HG03520 (cell line): Measurements from ENCODE around the gene MXD3.
A peak's percentile ranks its signal among the peaks of the same experiment; 100 is the strongest.

Experiments used
- ATAC-seq: cut with Tn5 transposase; IDR thresholded peaks from one replicate; pipeline ENCODE4 v1.9.1; 2021; ENCODE audit warnings: mild to moderate bottlenecking, moderate library complexity; ENCODE audit not compliant: unreplicated experiment

MXD3 gene

DNA sequence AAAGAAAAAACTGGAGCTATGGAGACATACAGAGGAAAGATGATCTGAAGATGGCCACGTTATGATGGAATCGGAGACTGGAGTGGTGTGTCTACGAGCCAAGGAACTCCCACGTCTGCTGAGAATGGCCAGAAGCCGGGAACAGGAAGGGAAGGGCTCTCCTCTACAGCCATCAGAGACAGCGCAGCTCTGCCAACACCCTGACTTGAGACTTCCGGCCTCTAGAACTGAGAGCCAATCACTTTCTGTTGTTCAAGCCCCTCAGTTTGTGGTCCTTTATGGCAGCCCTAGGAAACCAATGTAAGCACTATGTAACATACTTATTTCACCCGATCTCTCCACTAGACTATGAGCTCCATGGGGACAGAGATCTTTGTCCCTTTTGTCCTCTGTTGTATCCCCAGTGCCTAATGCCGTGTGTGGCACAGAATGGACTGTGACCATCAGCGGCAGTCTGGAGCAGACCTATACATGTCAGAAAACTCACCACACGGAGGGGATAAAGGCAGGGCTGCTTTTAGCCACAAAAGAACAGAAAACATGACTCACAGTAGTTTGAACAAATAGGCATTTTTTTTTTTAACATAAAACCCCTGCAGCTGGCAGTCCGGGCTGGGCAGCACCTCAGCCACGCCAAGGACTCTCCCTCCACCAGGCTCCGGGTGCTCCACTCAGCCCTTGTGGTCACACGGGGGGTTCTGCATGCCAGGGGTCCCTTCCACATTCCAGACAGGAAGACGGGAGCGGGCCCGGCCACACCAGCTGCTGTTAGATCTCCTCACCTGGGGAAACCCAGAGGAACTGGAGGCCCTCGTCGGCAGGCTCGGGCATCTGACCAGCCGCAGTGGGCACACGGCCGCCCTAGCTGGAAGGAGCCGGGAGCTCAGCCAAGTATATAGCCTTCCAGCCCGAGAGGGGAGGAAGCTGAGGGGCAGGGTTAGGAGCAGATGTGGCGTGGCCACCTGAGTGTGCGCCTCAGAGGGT lies 16.1 kb upstream of the MXD3 start:
- ATAC-seq, result no peak

DNA sequence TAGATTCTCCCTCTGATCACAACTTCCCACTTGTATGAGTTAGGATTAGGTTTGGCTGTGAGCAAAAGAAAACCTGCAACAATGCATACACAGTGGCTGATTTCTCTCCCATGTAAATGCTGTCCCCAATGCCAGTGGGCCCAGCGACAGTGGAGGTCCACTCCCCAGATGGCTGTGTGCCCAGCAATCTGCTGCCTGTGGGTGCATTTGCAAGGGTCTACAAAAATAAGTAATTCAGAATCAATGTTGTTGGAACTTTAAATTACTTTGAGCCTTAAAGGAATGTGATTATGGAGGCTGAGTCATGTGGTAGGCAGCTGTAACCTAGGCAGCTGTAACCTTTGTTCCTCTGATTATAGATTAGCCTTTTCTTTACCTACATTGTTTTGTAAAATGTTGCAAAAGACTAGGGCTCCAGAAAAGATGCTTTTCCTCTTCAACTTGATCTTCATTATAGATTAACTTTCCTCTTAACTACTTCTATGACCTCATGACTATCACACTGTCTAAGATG lies 14.2 kb upstream of the MXD3 start:
- ATAC-seq, result no peak

DNA sequence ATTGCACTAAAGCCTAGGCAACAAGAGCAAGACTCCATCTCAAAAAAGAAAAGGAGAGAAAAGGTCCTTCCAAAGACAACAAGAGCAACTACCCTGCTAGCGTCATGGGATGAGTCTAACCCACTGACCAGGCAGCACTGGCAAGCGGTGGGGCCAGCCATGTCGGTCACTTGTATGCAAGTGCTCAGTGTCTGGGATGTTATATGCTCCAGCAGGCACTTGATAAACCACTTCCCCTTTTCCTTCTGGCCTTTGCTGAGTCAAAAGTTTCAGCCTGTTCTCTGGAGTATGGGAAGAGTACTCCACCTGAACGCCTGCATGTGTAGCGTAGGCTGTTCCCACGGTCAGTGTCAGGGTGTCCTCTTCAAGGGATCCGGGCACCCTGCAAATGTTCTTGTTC lies 9.2 kb upstream of the MXD3 start:
- no peak for ATAC-seq

DNA sequence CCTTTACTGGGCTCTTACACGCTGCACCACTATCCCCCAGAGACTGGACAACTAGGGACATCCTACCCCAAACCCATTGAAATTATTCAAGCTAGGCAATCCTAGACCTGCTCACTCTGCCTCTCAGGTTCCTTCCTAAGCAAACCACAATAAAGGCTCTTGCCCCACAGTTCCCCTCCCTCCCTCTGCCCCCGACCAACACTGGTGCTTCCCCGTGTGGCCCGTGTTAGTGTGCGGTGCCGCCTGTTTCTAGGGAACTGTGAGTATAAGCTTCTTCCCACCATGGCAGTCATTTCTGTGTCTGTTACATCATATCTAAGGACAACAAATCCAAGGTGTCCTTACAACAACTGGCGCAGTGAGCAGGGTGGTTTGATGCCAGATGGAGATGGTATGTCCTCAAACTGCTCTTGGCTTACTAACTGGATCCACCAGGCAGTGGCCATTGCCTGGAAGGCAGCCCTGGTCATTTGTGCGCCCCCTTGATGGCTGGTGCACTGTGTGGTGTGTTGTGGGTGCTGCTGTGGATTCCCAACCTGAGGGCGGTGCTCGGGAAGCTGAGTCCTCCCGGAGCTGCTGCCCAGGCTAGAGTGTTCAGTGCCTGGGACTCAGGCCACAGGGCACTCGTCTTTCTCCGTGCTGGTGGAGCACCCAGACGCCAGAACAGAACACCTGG lies 8.4 kb upstream of the MXD3 start:
- ATAC-seq, result no peak

DNA sequence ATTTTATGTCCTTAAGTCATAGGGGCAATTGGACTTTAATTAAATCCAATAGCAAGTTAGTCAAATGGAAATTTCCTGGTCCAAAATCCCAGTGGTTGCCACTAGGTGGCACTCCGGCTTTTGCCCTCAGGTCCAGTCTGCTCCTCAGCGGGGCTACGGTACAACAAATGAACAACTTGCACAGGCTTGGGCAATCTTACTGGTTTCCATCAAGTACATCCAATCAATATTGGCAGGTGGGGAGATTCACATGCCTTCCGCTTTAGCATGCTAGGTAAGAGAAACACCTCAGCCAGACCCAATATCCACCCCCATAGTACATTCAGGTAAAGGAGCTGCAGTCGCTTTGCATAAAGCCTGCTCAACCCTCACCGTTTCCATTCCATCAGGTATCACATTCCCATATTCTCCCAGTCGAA lies 6.3 kb upstream of the MXD3 start:
- no peak for ATAC-seq

DNA sequence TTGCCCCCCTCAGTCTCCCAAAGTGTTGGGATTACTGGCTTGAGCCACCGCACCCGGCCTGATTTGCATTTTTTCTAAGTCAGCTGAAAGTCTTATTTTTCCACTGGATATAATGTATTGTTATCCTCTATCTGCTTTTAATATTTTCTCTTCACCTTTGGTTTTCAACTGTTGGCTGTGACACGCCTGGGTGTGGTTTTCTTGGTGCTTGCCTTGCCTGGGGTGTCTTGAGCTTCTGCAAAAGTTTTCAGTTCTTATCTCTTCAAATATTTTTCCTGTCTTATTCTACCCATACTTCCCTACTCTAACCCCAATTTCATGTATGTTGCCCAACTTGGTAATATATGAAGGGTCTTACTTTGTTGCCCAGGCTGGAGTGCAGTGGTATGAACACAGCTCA lies 4.3 kb upstream of the MXD3 start:
- no peak for ATAC-seq

DNA sequence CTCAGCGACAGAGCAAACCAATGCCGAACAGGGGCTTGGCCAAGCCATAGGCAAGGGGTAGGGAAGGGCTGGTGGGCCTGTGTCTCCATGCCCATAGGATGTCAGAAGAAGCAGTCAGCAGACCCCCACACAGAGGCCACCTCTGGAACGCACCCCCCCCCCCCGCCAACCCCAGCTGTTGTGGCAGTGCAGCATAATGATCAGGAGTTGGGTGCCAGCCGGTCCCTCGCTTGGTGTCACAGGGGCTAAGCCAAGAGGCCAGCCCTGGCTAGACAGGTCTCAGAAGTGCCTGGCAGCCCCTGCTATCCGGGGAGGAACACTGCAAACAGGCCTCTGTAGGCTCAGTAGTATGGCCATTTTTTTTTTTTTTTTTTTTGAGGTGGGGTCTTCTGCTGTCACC lies 3.7 kb upstream of the MXD3 start:
- ATAC-seq, result no peak

DNA sequence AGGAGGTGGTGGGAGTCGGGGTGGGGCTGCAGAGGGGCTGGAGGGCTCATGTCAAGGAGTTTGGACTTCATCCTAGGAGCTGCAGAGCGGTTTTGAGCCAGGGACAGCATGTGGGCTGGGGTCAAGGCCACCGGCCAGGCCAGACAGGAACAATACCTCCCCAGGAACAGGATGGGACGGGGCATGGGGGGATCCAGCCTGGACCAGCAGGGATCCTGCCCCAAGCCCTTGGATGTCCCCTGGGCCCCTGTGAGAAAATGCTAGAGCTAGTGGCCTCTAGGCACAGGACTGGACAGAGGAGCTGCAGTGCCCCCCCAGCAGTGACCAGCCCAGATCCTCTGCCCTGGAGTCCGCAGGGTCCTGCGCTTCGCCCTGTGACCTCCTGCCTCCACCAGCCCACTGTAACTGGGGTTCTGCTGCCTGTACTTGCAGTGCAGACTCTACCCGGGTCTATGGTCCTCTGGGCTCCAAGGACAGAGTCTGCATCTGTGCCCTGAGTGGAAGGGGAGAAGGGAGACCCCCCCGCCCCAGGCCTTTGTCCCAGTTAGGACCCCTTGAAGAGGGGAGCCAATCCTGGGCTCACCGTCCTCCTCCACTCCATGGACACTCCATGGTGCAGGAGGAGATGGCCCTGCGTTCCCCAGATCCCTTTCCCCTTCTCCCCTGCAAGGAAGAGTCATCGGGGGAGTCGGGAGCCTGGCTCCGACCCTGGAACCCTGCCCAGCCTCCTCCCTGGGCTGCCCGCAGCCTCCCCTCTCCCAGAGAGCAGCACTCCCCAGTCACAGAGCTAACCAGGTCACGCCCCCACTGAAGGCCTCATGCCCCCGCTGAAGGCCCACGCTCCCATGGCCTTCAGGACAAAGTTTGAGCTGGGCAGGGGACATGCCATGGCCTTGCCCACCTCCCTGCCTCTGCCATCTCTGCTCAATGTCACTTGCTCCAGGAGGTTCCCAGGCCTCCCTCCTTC lies 3.0 kb upstream of the MXD3 start:
- no peak for ATAC-seq

DNA sequence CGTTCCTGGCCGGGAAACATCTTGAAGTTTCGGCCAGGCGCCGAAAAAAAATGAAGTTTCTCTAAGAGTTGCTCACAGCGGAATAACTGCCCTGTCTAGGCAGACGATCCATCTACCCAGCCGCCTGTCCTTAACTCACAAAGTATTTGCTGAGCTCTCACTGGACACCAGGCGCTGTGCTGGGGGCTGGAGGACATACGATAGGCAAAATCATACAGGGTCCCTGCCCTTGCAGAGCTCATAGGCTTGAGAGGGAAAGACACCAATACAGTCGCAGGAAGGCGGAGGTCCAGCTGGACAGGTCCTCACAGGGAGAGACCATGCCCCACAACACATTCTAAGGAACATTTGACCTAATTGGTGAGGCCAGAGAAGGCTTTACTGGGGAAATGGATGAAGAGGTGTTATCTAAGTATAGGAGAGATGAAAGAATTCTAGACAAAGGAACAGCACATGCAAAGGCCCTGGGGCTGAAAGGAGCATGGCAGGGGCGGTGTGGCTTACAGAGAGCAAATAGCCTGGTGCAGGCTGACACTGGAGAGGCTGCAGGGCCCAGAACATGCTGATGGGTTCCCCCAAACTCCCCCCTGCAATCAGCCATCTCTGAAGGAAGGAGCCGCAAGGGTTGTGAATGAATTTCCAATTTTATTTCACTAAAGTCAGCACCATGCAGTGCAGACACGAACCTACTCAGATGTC lies 2.0 kb upstream of the MXD3 start:
- no peak for ATAC-seq

DNA sequence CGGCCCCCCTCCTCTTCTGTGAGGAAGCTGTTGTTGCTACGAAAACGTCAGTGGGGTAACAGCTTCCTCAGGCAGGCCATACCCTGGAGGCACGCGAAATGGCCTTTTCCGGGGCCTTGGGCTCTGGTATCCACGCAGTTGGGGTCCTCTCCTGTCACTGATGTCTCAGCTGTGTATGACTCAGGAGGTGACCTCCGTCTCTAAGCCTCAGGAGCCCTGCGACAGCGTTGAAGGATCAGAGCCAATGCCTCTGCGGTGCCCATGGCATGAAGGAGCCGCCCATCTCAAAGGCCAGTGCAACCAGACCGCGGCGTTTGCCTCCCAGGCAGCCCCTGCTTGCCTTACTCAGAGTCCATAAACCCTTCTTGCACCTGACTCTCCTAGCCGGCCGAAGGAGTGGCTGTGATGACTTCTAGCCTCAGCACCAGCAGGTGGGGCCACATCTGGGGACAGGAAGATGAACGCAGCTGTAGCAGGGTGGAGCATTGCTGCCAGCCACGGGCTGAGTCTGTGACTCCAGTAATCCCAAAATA lies 1.0 kb upstream of the MXD3 start:
- peak; percentile 6 for ATAC-seq

DNA sequence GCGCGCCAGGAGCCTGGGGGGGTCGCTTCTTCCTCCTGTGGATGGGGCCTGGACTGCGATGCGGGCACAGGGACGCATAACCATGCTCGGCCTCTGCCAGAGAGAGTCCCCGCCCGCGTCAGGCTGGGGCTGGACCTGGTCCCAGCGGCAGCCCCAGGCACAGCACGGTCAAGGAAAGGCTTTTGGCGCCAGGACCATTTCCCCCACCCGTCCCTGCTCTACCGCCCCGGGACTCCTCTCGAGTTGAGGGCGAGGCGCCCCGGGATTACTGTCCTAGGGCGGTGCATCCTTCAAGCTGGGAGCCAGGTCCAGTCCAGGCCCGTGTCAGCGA lies 341 bp downstream of the MXD3 start:
- ATAC-seq, result no peak

DNA sequence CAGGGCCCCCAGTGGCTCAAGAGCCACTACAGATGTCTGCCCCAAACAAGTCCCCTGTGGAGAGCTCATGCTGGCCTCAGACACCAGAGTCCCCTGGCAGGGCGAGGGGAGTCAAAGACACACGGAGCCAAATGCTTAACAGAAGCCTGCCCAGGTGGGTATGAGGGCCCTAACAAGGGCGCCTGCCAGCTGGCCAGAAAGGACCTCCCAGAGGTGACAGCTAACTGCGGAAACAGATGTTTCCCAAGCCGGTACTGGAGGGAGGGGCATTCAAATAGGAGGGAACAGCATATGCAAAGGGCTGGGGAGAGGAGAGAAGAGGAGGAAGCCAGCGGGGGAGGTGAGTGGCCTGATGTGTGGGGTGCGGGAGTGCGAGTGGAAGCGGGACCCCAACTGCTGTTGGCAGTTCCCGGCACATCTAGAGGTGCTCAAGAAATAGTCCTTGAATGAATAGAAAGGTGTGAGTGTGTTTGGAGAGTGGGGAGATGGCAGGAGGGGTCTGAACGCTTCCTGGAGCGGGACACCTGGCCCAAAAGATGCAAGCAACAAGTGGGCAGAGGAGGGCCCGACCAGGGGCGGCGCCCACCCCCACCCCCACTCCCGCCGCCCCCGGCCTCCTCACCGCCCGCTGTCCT lies 824 bp downstream of the MXD3 start:
- no peak for ATAC-seq

DNA sequence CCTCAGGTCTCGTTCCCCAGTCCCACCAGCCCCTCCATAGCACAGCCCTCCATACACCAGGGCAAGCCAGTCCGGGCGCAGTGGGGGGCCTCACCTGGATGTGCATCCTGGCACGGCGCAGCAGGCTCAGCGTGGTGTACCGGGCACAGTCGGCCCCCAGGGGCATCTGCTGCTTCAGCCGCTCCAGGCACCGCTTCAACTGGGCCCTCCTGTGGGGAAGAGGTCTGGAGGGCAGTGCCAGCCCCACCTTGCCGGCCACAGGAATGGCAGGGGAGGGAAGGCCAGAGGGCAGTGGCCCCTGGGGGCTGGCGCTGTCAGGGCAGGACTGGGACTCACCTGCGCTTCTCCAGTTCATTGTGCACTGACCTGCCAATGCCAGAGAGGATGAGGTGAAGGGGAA lies 1.4 kb downstream of the MXD3 start:
- ATAC-seq, result no peak

DNA sequence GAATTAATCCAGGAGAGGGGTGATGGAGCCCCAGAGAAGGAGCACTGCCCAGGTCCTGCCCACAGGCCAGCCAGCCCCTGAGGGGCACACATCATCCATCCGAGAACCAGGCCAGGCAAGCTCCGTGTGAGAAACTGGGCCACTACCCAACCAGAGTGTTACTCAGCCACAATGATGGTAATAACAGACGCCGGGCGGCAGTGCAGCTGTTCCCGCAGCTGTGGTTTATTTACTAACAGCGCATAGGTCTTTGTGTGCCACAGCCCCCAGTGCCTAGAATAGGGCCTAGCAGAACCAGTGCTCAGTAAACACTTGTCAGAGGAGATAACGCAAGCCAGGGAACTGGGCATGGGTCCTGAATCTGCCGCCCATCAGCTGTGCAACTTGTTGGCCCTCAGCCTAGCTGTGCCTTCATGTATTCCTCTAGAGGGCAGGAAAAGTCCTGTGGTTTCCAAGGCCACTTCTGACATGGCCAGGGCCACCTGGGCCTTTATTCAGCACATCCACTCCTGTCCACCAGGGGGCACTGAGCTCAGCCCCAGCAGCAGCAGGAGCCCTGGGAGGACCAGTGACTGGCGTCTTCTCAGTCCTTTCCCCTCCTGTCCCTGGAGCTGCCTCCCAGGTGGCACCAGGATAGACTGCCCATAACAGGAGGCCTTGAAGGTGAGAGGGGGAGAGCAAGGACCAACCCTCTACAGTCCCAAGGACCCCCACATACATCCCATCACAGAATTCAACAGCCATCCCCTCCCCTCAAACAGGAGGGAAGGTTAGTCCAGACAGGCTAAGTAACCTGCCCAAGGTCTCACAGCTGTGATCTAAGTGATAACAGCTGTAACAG lies 2.1 kb downstream of the MXD3 start:
- ATAC-seq, result no peak

DNA sequence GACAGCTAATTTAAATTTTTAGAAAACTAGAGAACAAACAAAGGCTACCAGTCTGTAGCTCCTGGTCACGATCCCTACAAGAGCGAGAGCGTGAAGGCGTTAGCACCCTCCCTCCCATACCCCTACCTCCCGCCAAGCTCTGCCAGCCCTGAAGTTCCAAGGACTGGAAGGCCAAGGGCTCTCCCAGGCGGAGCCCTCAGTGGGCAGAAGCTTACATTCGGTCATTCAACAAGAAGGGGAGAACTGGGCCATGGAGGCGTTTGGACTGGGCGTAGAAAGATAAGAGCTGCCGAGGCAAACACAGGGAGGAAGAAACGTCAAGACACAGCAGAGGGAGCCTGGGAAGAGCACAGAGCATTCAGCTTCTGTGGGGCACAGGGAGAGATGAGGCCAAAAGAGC lies 3.0 kb downstream of the MXD3 start:
- no peak for ATAC-seq

DNA sequence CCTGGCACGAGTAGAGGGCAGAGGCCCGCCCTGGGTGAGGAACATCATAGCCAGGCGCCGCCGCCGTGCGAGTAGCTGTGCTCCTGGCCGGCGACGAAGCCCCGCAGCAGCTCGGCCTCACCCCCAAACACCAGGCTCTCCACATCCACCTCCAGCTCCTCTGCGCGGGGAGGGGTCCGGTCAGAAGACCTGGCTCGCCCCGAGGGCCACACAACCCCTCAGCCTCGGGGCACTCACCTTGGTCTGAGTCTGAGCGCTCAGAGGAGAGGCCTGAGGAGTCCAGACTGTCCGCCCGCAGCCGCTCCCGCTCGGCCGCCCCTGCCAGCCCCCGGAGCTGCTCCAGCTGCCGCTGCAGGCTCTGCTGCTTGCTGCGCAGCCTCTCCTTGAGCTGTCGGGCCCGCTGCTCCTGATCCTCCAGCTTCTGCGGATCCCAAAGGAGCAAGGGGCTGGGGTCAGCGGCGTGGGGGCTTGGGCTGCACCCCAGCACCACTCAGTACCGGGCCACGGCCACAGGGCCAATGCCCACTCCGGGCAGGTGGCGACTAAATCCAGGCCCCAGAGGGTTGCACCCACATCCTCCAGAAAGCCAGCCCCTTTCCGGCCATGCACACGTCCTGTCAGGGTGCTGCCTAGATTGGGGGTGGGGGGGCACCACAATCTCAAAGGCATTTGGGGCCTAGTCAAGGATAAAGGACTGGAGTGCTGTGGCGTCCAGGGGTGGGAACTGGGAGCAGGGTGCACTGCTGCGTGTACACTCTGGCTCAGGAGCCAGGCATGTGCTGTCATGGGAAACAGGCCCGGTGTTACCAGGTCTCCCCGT lies 3.9 kb downstream of the MXD3 start:
- no peak for ATAC-seq

DNA sequence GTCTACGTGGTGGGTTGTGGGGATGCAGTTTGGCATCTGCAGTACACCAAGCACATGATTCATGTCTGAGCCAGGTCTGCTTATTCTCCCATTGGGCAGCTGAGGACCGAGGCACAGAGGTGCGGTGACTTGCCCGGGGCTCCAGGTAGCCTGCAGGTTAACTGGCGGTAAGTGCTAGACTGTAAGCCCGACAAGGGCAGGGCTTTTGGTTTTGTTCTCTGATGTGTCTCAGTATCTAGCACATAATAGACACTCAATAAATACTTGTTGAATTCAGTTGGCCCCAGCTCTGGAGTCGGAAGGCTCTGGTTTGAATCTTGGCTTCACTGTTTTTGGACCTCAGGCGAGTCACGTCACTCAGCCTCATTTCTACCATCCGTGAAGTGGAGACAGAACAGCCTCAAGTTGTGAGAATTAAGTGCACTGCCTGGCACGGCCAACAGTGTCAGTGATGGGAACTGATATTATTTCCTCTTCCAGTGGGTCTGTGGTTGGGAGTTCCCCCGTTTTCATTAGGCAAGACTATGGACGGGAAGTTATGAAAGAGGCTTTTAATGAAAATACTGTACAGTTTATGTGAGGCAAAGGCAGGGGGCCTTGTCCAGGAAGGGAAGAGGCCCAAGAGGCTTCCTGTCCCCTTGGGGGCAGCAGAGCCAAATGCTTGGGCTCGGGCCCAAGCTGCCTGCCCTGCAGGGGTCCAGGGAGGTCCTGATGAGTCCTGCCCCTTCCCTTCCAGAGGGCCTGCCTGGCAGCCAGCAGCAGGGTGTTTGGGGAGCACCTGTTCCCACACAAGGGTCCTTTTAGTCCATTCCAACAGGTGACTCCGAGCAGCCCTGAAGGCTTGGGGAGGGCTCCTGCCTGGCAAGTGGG lies 4.8 kb downstream of the MXD3 start:
- ATAC-seq, result no peak
